Measurements from ENCODE around the gene POLR2E. TPM values are rescaled to one million over a fixed set of nuclear protein-coding genes. Genes with fewer than 3 reads are reported as not detected.

POLR2E gene
- total and polyA plus RNA-seq, 2 of the 8 experiments (the other 6 are each of a cell fraction or from before 2014, with no cell fraction given): 281 to 381 TPM

DNA sequence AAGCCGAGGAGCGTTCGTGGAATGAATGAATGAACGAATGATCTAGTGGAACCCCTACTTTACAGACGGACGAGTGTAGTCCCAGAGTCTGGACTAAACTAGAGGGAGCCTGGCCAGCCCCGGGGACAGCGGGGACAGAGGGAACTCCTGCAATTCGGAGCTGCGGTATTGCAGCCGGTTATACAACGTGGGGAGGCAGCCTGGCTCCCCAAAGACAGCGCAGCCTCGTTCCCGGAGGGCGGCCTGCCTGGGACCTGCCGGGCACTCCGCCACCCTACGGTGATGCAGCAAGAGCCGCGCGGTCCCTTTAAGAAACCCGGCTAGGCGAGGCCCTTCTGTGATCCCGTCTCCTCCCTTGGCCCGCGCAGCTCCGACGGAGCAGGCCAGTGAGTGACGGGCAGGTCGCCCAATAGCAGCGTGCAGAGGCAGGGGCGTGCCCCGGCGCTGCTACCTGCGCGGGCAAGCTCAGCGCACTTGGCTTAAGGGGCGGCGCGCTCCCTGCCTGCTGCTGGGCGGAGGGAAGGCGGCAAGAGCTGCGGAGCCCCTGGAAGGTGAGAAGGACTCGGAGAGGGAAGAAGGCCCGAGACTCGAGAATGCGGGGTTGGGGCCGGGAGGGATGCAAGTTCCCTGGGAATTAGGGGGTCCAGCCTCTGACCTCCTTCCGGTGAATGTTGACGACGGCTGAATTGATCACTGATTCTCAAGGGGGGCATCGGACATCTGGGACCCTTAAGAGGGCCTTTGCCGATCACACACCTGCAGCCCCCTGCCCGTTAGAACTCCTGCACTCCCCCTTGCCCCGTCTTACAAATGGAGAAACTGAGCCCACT, 55.3 kb downstream of the POLR2E start, which contains the start of gene ABCA7:
Gene ABCA7, plus strand, starts transcription at position 462 of the 830 bp plus-strand sequence. CDS start 1,255 bp downstream, outside the sequence.
- no peak within 1 kb of the TSS for H2BK12ac ChIP-seq (ENCODE audit: low read depth, low read length)
- H3K56ac ChIP-seq (replicated peaks; ENCODE audit: insufficient read length, low read depth, low read length): no peak within 1 kb of the TSS
- peak within 1 kb of the TSS; percentile 60; the same call in 1 of the 2 replicates for H2BK5ac ChIP-seq (ENCODE audit: low read depth, low read length)
- peak within 1 kb of the TSS in 3 of 4 experiments; percentile 24 to 48 (median 31); a peak in 4 of 7 replicates for H3K9ac ChIP-seq (replicated peaks in 1 of 4; ENCODE audit: extremely low read depth in 1 of 4, low read depth in 3 of 4, low read length in 3 of 4)
- no peak within 1 kb of the TSS for H4K8ac ChIP-seq (ENCODE audit: extremely low read depth, insufficient read depth, low read length)
- 0 out of 2 replicates have a peak within 1 kb of the TSS, but pooled peaks have one; percentile 5 for H3K18ac ChIP-seq (ENCODE audit: extremely low read depth, low read length)
- no peak within 1 kb of the TSS for H2AK5ac ChIP-seq (ENCODE audit: low read depth, low read length)
- no peak for FAIRE-seq
- H3K9me3 ChIP-seq (ENCODE audit: insufficient read depth in 2 of 2, low read depth in 1 of 2, low read length in 1 of 2): no peaks in the 10 kb centered on the region
- no peak within 1 kb of the TSS for H4K91ac ChIP-seq (replicated peaks; ENCODE audit: insufficient read length, low read length)
- peak within 1 kb of the TSS; percentile 86 to 90 for H3K4me2 ChIP-seq (ENCODE audit: insufficient read depth in 1 of 2, low read depth in 2 of 2, low read length in 2 of 2)
- H2BK120ac ChIP-seq (replicated peaks; ENCODE audit: low read depth, low read length): no peak within 1 kb of the TSS
- no peak within 1 kb of the TSS for H3K4ac ChIP-seq (replicated peaks; ENCODE audit: insufficient read length, low read depth, low read length)
- DNase-seq (ENCODE audit: low read depth in 1 of 2, low spot score in 2 of 2): peak; percentile 98 to 100
- H3K4me3 ChIP-seq (ENCODE audit: extremely low read depth in 1 of 4, insufficient read depth in 2 of 4, low read depth in 3 of 4, low read length in 4 of 4): peak within 1 kb of the TSS; percentile 53 to 76 (median 64)
- H3K79me2 ChIP-seq (ENCODE audit: control insufficient read depth in 1 of 2, insufficient read depth in 2 of 2, low read length in 2 of 2): no peaks in the 10 kb centered on the region
- H4K5ac ChIP-seq (ENCODE audit: insufficient read length, low read depth, low read length): no peak within 1 kb of the TSS
- H2AFZ ChIP-seq (ENCODE audit: low read length): no peak within 1 kb of the TSS
- H3K14ac ChIP-seq (ENCODE audit: insufficient read length): no peak within 1 kb of the TSS
- H3K23ac ChIP-seq (ENCODE audit: insufficient read length): no peak within 1 kb of the TSS
- 6% methylated on average over 56 of the region's 56 CpGs; no CpG with 5 or more reads in 1 of the 2 experiments for WGBS, 2 experiments (ENCODE audit: extremely low coverage in 1 of 2, insufficient coverage in 1 of 2, insufficient read length in 1 of 2, insufficient replicate concordance in 2 of 2, low coverage in 1 of 2, low lambda C conversion rate in 2 of 2, missing lambda C conversion rate in 1 of 2)
- H2BK20ac ChIP-seq (ENCODE audit: low read length): no peak within 1 kb of the TSS
- H3K36me3 ChIP-seq (ENCODE audit: control insufficient read depth in 2 of 4, insufficient read depth in 4 of 4, low read length in 3 of 4): peaks cover 11 to 22% (median 17%) of the 10 kb centered on the region in 4 experiments
- peaks cover 0 to 10% (median 9%) of the 10 kb centered on the region in 4 experiments; a peak in 6 of 7 replicates for H3K4me1 ChIP-seq (replicated peaks in 1 of 4; ENCODE audit: control insufficient read depth in 3 of 4, insufficient read depth in 4 of 4, low read length in 3 of 4)
- H2BK15ac ChIP-seq (ENCODE audit: low read length): no peak within 1 kb of the TSS
- CTCF ChIA-PET (ENCODE audit: partially characterized antibody): interaction anchor here (0.8 to 4.8 kb wide), 10 partner anchors 10 to 222 kb away, joined by 3 to 27 read pairs (median 4); partner anchors contain the start of gene ARHGAP45
- H3K79me1 ChIP-seq (ENCODE audit: low read depth, low read length): no peaks in the 10 kb centered on the region
- H4K20me1 ChIP-seq (replicated peaks in 1 of 2; ENCODE audit: control insufficient read depth in 1 of 2, insufficient read depth in 2 of 2, low read length in 2 of 2): peaks cover 0 to 12% of the 10 kb centered on the region in 2 experiments
- POLR2A ChIA-PET (ENCODE audit: partially characterized antibody): interaction anchor here (0.8 to 16.4 kb wide), 23 partner anchors 8 to 401 kb away, joined by 3 to 509 read pairs (median 6); partner anchors contain the start of genes ARHGAP45, CIRBP, CNN2 and GPX4
- H3K27me3 ChIP-seq (replicated peaks in 1 of 4; ENCODE audit: control insufficient read depth in 3 of 4, extremely low read depth in 1 of 4, insufficient read depth in 3 of 4, low read length in 3 of 4): no peaks in the 10 kb centered on the region
- peaks cover 10% of the 10 kb centered on the region for H3K23me2 ChIP-seq (ENCODE audit: low read depth, low read length)
- 0 out of 2 replicates have a peak within 1 kb of the TSS, but pooled peaks have one; percentile 9 for H3K27ac ChIP-seq (ENCODE audit: low read depth, low read length)
- no peak for TF ChIP-seq ZNF274 (IDR thresholded peaks at IDR 0.05; ENCODE audit: borderline replicate concordance, extremely low read depth, low read length)
- peak; percentile 56 for TF ChIP-seq NRF1 (IDR thresholded peaks at IDR 0.05; ENCODE audit: low read depth, low read length)
- TF ChIP-seq, protein P1, sequence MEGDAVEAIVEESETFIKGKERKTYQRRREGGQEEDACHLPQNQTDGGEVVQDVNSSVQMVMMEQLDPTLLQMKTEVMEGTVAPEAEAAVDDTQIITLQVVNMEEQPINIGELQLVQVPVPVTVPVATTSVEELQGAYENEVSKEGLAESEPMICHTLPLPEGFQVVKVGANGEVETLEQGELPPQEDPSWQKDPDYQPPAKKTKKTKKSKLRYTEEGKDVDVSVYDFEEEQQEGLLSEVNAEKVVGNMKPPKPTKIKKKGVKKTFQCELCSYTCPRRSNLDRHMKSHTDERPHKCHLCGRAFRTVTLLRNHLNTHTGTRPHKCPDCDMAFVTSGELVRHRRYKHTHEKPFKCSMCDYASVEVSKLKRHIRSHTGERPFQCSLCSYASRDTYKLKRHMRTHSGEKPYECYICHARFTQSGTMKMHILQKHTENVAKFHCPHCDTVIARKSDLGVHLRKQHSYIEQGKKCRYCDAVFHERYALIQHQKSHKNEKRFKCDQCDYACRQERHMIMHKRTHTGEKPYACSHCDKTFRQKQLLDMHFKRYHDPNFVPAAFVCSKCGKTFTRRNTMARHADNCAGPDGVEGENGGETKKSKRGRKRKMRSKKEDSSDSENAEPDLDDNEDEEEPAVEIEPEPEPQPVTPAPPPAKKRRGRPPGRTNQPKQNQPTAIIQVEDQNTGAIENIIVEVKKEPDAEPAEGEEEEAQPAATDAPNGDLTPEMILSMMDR (IDR thresholded peaks at IDR 0.05; ENCODE audit: control extremely low read depth in 1 of 3, insufficient read depth in 1 of 3, low read depth in 1 of 3, low read length in 3 of 3): no peak
- TF ChIP-seq KDM1A (IDR thresholded peaks at IDR 0.05; ENCODE audit: borderline replicate concordance, low read length): 0 out of 2 replicates have a peak, but pooled peaks have one; percentile 6
- TF ChIP-seq RBBP5 (IDR thresholded peaks at IDR 0.05; ENCODE audit: borderline replicate concordance, low read depth, low read length): 0 out of 2 replicates have a peak, but pooled peaks have one; percentile 22
- TF ChIP-seq, protein P2, sequence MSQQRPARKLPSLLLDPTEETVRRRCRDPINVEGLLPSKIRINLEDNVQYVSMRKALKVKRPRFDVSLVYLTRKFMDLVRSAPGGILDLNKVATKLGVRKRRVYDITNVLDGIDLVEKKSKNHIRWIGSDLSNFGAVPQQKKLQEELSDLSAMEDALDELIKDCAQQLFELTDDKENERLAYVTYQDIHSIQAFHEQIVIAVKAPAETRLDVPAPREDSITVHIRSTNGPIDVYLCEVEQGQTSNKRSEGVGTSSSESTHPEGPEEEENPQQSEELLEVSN (IDR thresholded peaks at IDR 0.05): peak; percentile 54; the same call in 1 of the 2 replicates
- TF ChIP-seq TCF12 (IDR thresholded peaks at IDR 0.05; ENCODE audit: low read depth, low read length): no peak
